Endodermal cell (in vitro differentiated cells): ENCODE measurements around the gene CLDN20. TPM values are rescaled to one million over a fixed set of nuclear protein-coding genes. Genes with fewer than 3 reads are reported as not detected.

Experiments used
- DNase-seq: peaks from one replicate; pipeline ENCODE4 v3.0.0-alpha.2; 2017
- H3K27ac ChIP-seq: 2 replicates; pipeline ENCODE4 v1.5.1; 2013; ENCODE audit warnings: mild to moderate bottlenecking, low read depth, low read length, moderate library complexity
- H3K27me3 ChIP-seq: 2 replicates; pipeline ENCODE4 v1.6.1; 2013; ENCODE audit warnings: mild to moderate bottlenecking, low read length, moderate library complexity; ENCODE audit not compliant: insufficient read depth, control insufficient read depth, poor library complexity, severe bottlenecking
- H3K36me3 ChIP-seq: 2 replicates; pipeline ENCODE4 v1.7.0; 2013; ENCODE audit warnings: mild to moderate bottlenecking, low read length, moderate library complexity; ENCODE audit not compliant: control insufficient read depth, insufficient read depth
- H3K4me1 ChIP-seq: one replicate; pipeline ENCODE4 v1.7.0; 2013; ENCODE audit warnings: low read length; ENCODE audit not compliant: control insufficient read depth, insufficient read depth
- H3K4me3 ChIP-seq: 2 replicates; pipeline ENCODE4 v1.5.1; 2013; ENCODE audit warnings: mild to moderate bottlenecking, low read length, moderate library complexity
- H3K9ac ChIP-seq: 2 replicates; pipeline ENCODE4 v1.6.1; 2013; ENCODE audit warnings: mild to moderate bottlenecking, low read length, moderate library complexity; ENCODE audit not compliant: poor library complexity, severe bottlenecking; ENCODE audit errors: extremely low read depth
- H3K9me3 ChIP-seq: 2 replicates; pipeline ENCODE4 v1.6.1; 2013; ENCODE audit warnings: mild to moderate bottlenecking, low read length, moderate library complexity; ENCODE audit not compliant: control insufficient read depth
- H3K27ac Mint-ChIP-seq: 2 replicates; pipeline ENCODE4 v1.8.0; 2020; ENCODE audit warnings: mixed read lengths
- H3K27me3 Mint-ChIP-seq: 2 replicates; pipeline ENCODE4 v1.8.0; 2021; ENCODE audit warnings: mild to moderate bottlenecking, mixed read lengths; ENCODE audit not compliant: insufficient read depth
- H3K36me3 Mint-ChIP-seq: 2 replicates; pipeline ENCODE4 v1.8.0; 2020; ENCODE audit warnings: low read depth, mixed read lengths
- H3K4me1 Mint-ChIP-seq: 2 replicates; pipeline ENCODE4 v1.8.0; 2020; ENCODE audit warnings: mixed read lengths
- H3K4me3 Mint-ChIP-seq: 2 replicates; pipeline ENCODE4 v1.8.0; 2020; ENCODE audit warnings: mild to moderate bottlenecking, moderate library complexity, mixed read lengths
- H3K9me3 Mint-ChIP-seq: 2 replicates; pipeline ENCODE4 v1.8.0; 2020; ENCODE audit warnings: mild to moderate bottlenecking, mixed read lengths
- WGBS, 2 experiments: methylation state at CpG; one replicate each; pipeline versions ENCODE4 v1.1.5 to v1.1.7; 2013; ENCODE audit warnings: missing lambda C conversion rate in 2 of 2, mixed read lengths in 1 of 2; ENCODE audit not compliant: insufficient coverage in 1 of 2, insufficient read length in 1 of 2; 5-methylcytosine and 5-hydroxymethylcytosine counted together
- total RNA-seq, 2 donors: library from RNA; stranded (reverse); fragmentation: NEBNext Ultra II Directional in 1 of 2; extraction: Animal tissue kit (Norgen Biotek cat#: 25700) in 1 of 2; gene quantifications; 2 replicates in 1 of 2; 3 replicates in 1 of 2; pipeline ENCODE4 v1.2.1, GENCODE V29; 2021
- TF ChIP-seq, protein P1 (sequence below): fragments of 200-600 bp; sonication (generic); conservative IDR thresholded peaks from 2 replicates; pipeline ENCODE4 v1.5.0; 2021; ENCODE audit warnings: antibody characterized with exemption, mild to moderate bottlenecking

CLDN20 gene
- total RNA-seq, 2 donors from 2014 or later, result not detected

DNA sequence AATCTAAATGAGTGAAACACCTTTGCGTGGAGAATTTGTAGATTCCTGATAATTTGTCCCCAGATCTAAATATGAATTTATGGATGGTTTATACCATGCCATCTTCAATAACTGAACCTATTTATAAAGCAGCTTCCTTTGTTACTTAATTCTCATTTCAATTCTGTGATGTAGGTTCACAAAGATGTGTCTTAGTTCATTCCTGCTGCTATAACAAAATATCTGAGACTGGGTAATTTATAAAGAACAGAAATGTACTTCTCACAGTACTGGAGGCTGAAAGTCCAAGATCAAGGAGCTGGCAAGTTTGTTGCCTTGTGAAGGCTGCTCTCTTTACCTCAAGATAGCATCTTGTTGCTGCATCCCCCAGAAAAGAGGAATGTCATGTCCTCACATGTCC lies 52.6 kb downstream of the CLDN20 start:
- Histone ChIP-seq H3K27me3 (no peaks in the 10 kb centered on the region), H3K4me1 (peaks cover 5% of the 10 kb centered on the region), H3K9me3 (peaks cover 4% of the 10 kb centered on the region), H3K36me3 (peaks cover 6% of the 10 kb centered on the region), H3K27ac (no peak overlapping the region), H3K4me3 (no peak overlapping the region), H3K9ac (no peak overlapping the region)
- H3K27me3 Mint-ChIP-seq, result no peaks in the 10 kb centered on the region
- no peak overlapping the region for H3K27ac Mint-ChIP-seq
- TF ChIP-seq, protein P1, sequence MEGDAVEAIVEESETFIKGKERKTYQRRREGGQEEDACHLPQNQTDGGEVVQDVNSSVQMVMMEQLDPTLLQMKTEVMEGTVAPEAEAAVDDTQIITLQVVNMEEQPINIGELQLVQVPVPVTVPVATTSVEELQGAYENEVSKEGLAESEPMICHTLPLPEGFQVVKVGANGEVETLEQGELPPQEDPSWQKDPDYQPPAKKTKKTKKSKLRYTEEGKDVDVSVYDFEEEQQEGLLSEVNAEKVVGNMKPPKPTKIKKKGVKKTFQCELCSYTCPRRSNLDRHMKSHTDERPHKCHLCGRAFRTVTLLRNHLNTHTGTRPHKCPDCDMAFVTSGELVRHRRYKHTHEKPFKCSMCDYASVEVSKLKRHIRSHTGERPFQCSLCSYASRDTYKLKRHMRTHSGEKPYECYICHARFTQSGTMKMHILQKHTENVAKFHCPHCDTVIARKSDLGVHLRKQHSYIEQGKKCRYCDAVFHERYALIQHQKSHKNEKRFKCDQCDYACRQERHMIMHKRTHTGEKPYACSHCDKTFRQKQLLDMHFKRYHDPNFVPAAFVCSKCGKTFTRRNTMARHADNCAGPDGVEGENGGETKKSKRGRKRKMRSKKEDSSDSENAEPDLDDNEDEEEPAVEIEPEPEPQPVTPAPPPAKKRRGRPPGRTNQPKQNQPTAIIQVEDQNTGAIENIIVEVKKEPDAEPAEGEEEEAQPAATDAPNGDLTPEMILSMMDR, result no peak
- H3K4me3 Mint-ChIP-seq, result no peak overlapping the region
- peaks cover 15% of the 10 kb centered on the region for H3K36me3 Mint-ChIP-seq
- H3K9me3 Mint-ChIP-seq, result no peaks in the 10 kb centered on the region
- DNase-seq, result no peak
- 100% methylated on average over 1 of the region's 1 CpG; no CpG with 5 or more reads in 1 of the 2 experiments for WGBS, 2 experiments
- peaks cover 17% of the 10 kb centered on the region for H3K4me1 Mint-ChIP-seq

DNA sequence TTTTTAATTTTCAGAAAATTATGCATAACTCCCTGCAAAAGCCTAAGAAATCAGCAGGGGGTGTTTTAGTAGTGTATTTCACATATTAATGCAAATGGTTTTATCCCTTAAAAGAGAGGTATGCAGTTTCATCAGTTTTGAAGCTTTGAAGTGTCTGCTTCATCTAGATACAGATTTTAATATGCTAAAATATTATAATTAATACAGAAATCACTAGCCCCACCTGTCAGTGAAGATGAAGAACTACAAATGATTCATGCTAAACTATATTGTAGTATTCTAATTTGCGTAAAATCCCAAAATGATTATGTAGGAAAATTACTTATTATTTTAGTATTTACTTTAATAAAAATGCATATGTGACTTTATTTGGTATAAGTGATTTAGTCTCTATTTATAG lies 53.4 kb downstream of the CLDN20 start:
- no peak overlapping the region for H3K27ac Mint-ChIP-seq

DNA sequence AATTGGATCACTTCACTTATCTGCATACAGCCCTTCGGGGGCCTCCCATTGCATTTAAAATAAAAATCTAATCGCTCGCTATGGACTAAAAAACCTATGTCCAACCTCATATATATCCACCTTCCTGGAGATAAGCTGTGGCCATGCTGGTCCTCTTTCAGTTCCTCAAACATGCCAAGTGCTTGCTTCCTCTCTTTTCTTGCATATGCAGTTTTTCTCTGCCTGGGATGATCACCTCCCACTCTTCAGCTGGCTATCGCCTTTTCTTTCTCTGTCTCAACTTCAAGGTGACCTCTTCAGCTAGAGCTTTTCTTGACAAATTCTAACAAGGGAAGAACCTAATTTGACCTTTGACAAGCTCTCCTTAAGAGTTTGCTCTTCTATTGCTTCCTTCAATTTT lies 56.1 kb downstream of the CLDN20 start:
- no peak for DNase-seq
- Histone ChIP-seq H3K9ac (no peak overlapping the region), H3K27ac (no peak overlapping the region), H3K4me3 (no peak overlapping the region), H3K27me3 (no peaks in the 10 kb centered on the region), H3K4me1 (no peaks in the 10 kb centered on the region), H3K9me3 (peaks cover 4% of the 10 kb centered on the region), H3K36me3 (no peaks in the 10 kb centered on the region)
- WGBS, 2 experiments, result 89 to 93% methylated on average over 3 to 4 of the region's 4 CpGs
- TF ChIP-seq, protein P1, result no peak
- no peaks in the 10 kb centered on the region for H3K4me1 Mint-ChIP-seq
- H3K9me3 Mint-ChIP-seq, result no peaks in the 10 kb centered on the region
- H3K4me3 Mint-ChIP-seq, result no peak overlapping the region
- no peaks in the 10 kb centered on the region for H3K36me3 Mint-ChIP-seq
- no peak overlapping the region for H3K27ac Mint-ChIP-seq
- no peaks in the 10 kb centered on the region for H3K27me3 Mint-ChIP-seq

More for the DNA sequence above, 53.4 kb downstream of the CLDN20 start:
- TF ChIP-seq, protein P1, result peak; percentile 45
- Histone ChIP-seq H3K27ac (no peak overlapping the region), H3K4me1 (no peaks in the 10 kb centered on the region), H3K4me3 (no peak overlapping the region), H3K27me3 (no peaks in the 10 kb centered on the region), H3K9ac (no peak overlapping the region), H3K36me3 (peaks cover 2% of the 10 kb centered on the region), H3K9me3 (peaks cover 4% of the 10 kb centered on the region)
- DNase-seq, result no peak
- peaks cover 9% of the 10 kb centered on the region for H3K4me1 Mint-ChIP-seq
- no peaks in the 10 kb centered on the region for H3K9me3 Mint-ChIP-seq
- peaks cover 8% of the 10 kb centered on the region for H3K36me3 Mint-ChIP-seq
- no peaks in the 10 kb centered on the region for H3K27me3 Mint-ChIP-seq
- H3K4me3 Mint-ChIP-seq, result no peak overlapping the region
- no CpG with 5 or more reads among the region's 1 CpG for WGBS, 2 experiments
